Stimulated activated CD4-positive, alpha-beta T cell treated with anti-CD3 and anti-CD28 coated beads, TNF-alpha, amount 100 ng/mL, for 1 hour (primary cell): ENCODE measurements around the gene TMEM74B.

Experiments used
- DNase-seq, 3 donors: peaks; one replicate each; pipeline ENCODE4 v3.0.0-alpha.2; 2020; ENCODE audit warnings: low read depth in 3 of 3, low spot score in 1 of 3

Gene TMEM74B

GRCh38 chr20:1205802-1206201 is 21.0 kb upstream of the TMEM74B start:
- no peak for DNase-seq

GRCh38 chr20:1204576-1204975 is 19.8 kb upstream of the TMEM74B start:
- DNase-seq, result no peak

- no peak for DNase-seq
These were observed 19.3 kb upstream of the TMEM74B start for GRCh38 chr20:1204113-1204512.

GRCh38 chr20:1203630-1204029 is 18.8 kb upstream of the TMEM74B start:
- DNase-seq, result no peak

GRCh38 chr20:1202762-1203504 is 18.2 kb upstream of the TMEM74B start, which contains the start of gene C20orf202:
TSS of gene C20orf202 (plus strand) at chr20:1203454. CDS start at chr20:1203586, 132 bp downstream.
- no peak for DNase-seq

- no peak for DNase-seq
These were observed 15.2 kb upstream of the TMEM74B start for GRCh38 chr20:1199964-1200363.

- no peak for DNase-seq
These were observed 14.6 kb upstream of the TMEM74B start for GRCh38 chr20:1199212-1199873.

GRCh38 chr20:1198751-1199150 is 14.0 kb upstream of the TMEM74B start:
- DNase-seq, result no peak

GRCh38 chr20:1197801-1198200 is 13.0 kb upstream of the TMEM74B start:
- DNase-seq, result no peak

GRCh38 chr20:1196634-1197033 is 11.9 kb upstream of the TMEM74B start:
- DNase-seq, result no peak

- no peak for DNase-seq
These were observed 10.4 kb upstream of the TMEM74B start for GRCh38 chr20:1195226-1195625.

- no peak for DNase-seq
These were observed 6.5 kb upstream of the TMEM74B start for GRCh38 chr20:1191299-1191698.

GRCh38 chr20:1190847-1191246 is 6.1 kb upstream of the TMEM74B start:
- DNase-seq, result no peak

GRCh38 chr20:1189827-1190226 is 5.0 kb upstream of the TMEM74B start:
- DNase-seq, result no peak

- DNase-seq, result no peak
These were observed 3.6 kb upstream of the TMEM74B start for GRCh38 chr20:1188347-1188746.

GRCh38 chr20:1187605-1188171 is 2.9 kb upstream of the TMEM74B start:
- no peak for DNase-seq

GRCh38 chr20:1186367-1186991 is 1.7 kb upstream of the TMEM74B start:
- no peak for DNase-seq

- DNase-seq, result peak in 1 of 3 donors; percentile 28
These were observed 1.1 kb upstream of the TMEM74B start for GRCh38 chr20:1185790-1186334.

- no peak for DNase-seq
These were observed 548 bp upstream of the TMEM74B start for GRCh38 chr20:1185316-1185741.

- DNase-seq, result no peak
These were observed 532 bp downstream of the TMEM74B start for GRCh38 chr20:1184260-1184637.

- no peak for DNase-seq
These were observed 1.6 kb downstream of the TMEM74B start for GRCh38 chr20:1183153-1183552.

GRCh38 chr20:1182106-1182505 is 2.7 kb downstream of the TMEM74B start:
- DNase-seq, result no peak
